IMR-90 (cell line): Measurements from ENCODE around the gene SAMM50. TPM values are rescaled to one million over a fixed set of nuclear protein-coding genes. Genes with fewer than 3 reads are reported as not detected.

Experiments
- ATAC-seq: fragments of 200-7000 bp; cut with Tn5 transposase; 2 replicates; pipeline ENCODE4 v1.9.1; 2020; ENCODE audit warnings: low read depth, mild to moderate bottlenecking, moderate library complexity
- BruUV-seq: library from RNA; stranded (reverse); fragments of 400-500 nt; replicated peaks from 2 replicates; lab custom pipeline; 2021; lab: Mats Ljungman, UMichigan
- CTCF ChIA-PET: fragments of 300-600 bp; formaldehyde crosslinking; extraction: SDS; loops from one replicate; lab custom pipeline; 2021; ENCODE audit warnings: antibody characterized with exemption; lab: Yijun Ruan, JAX
- POLR2A ChIA-PET: fragments of 300-600 bp; sonication (Branson Sonifier 250); formaldehyde crosslinking; loops from one replicate; lab custom pipeline; 2022; ENCODE audit warnings: antibody characterized with exemption; ENCODE audit not compliant: unreplicated experiment; lab: Charles Lee
- DNase-seq: peaks from one replicate; pipeline ENCODE4 v3.0.0; 2013
- H2AFZ ChIP-seq: replicated peaks from 2 replicates; pipeline ENCODE3; 2013; ENCODE audit warnings: low read length, mild to moderate bottlenecking; ENCODE audit not compliant: poor library complexity
- H2AK5ac ChIP-seq: 2 replicates; pipeline ENCODE4 v1.6.1; 2013; ENCODE audit warnings: low read depth, low read length, inconsistent platforms
- H2AK9ac ChIP-seq: replicated peaks from 2 replicates; pipeline ENCODE3; 2013; ENCODE audit warnings: mild to moderate bottlenecking, low read depth, low read length, moderate library complexity; ENCODE audit not compliant: poor library complexity
- H2BK120ac ChIP-seq: 2 replicates; pipeline ENCODE4 v1.6.1; 2013; ENCODE audit warnings: low read depth, low read length, inconsistent platforms
- H2BK15ac ChIP-seq: 3 replicates; pipeline ENCODE4 v1.6.1; 2013; ENCODE audit warnings: low read depth, low read length, inconsistent platforms
- H2BK20ac ChIP-seq: 2 replicates; pipeline ENCODE4 v1.6.1; 2013; ENCODE audit warnings: low read depth, mild to moderate bottlenecking, inconsistent platforms, low read length, moderate library complexity
- H2BK5ac ChIP-seq: 2 replicates; pipeline ENCODE4 v1.6.1; 2013; ENCODE audit warnings: mild to moderate bottlenecking, low read depth, low read length, inconsistent platforms; ENCODE audit not compliant: poor library complexity, severe bottlenecking
- H3K14ac ChIP-seq: replicated peaks from 2 replicates; pipeline ENCODE4 v1.6.1; 2013; ENCODE audit warnings: low read depth, low read length, inconsistent platforms
- H3K18ac ChIP-seq: 2 replicates; pipeline ENCODE4 v1.6.1; 2013; ENCODE audit warnings: low read depth, low read length, control low read depth
- H3K23ac ChIP-seq: 2 replicates; pipeline ENCODE4 v1.6.1; 2013; ENCODE audit warnings: low read depth, low read length, inconsistent platforms
- H3K27ac ChIP-seq: 2 replicates; pipeline ENCODE4 v1.5.1; 2013; ENCODE audit warnings: mild to moderate bottlenecking, control low read depth, low read length; ENCODE audit not compliant: insufficient read depth
- H3K27me3 ChIP-seq: 2 replicates; pipeline ENCODE4 v1.6.1; 2013; ENCODE audit warnings: low read length; ENCODE audit not compliant: control insufficient read depth, insufficient read depth
- H3K36me3 ChIP-seq: 2 replicates; pipeline ENCODE4 v1.6.1; 2013; ENCODE audit warnings: low read length, mixed read lengths; ENCODE audit not compliant: control insufficient read depth, insufficient read depth
- H3K4ac ChIP-seq: 2 replicates; pipeline ENCODE4 v1.6.1; 2013; ENCODE audit warnings: low read depth, low read length, inconsistent platforms
- H3K4me1 ChIP-seq: 2 replicates; pipeline ENCODE4 v1.6.1; 2013; ENCODE audit warnings: low read length, mixed read lengths; ENCODE audit not compliant: control insufficient read depth, insufficient read depth
- H3K4me2 ChIP-seq: 2 replicates; pipeline ENCODE4 v1.6.1; 2013; ENCODE audit warnings: low read depth, mild to moderate bottlenecking, control low read depth, low read length, moderate library complexity
- H3K4me3 ChIP-seq: 2 replicates; pipeline ENCODE4 v1.5.1; 2013; ENCODE audit warnings: low read depth, mild to moderate bottlenecking, control low read depth, low read length, moderate library complexity; ENCODE audit not compliant: insufficient read depth
- H3K56ac ChIP-seq: 2 replicates; pipeline ENCODE4 v1.6.1; 2013; ENCODE audit warnings: low read length, inconsistent platforms; ENCODE audit not compliant: insufficient read depth; ENCODE audit errors: extremely low read depth
- H3K79me1 ChIP-seq, 2 experiments: 2 replicates each; pipeline ENCODE4 v1.6.1; 2013; ENCODE audit warnings: low read length in 2 of 2, inconsistent platforms in 1 of 2, low read depth in 1 of 2
- H3K9ac ChIP-seq: 2 replicates; pipeline ENCODE4 v1.6.1; 2013; ENCODE audit warnings: low read depth, low read length, control low read depth
- H3K9me1 ChIP-seq: 2 replicates; pipeline ENCODE4 v1.6.1; 2013; ENCODE audit warnings: low read length, inconsistent platforms; ENCODE audit not compliant: insufficient read depth
- H3K9me3 ChIP-seq: 2 replicates; pipeline ENCODE4 v1.6.1; 2013; ENCODE audit warnings: low read length; ENCODE audit not compliant: control insufficient read depth, insufficient read depth
- H4K20me1 ChIP-seq: 2 replicates; pipeline ENCODE4 v1.6.1; 2013; ENCODE audit warnings: low read length, inconsistent platforms; ENCODE audit not compliant: insufficient read depth
- H4K5ac ChIP-seq: 2 replicates; pipeline ENCODE4 v1.6.1; 2013; ENCODE audit warnings: mild to moderate bottlenecking, low read depth, low read length, control low read depth
- H4K8ac ChIP-seq, 2 experiments: 2 replicates each; pipeline ENCODE4 v1.6.1; 2013; ENCODE audit warnings: low read depth in 2 of 2, low read length in 2 of 2, control low read depth in 1 of 2, inconsistent platforms in 1 of 2
- H4K91ac ChIP-seq: 2 replicates; pipeline ENCODE4 v1.6.1; 2013; ENCODE audit warnings: low read depth, low read length, inconsistent platforms; ENCODE audit not compliant: insufficient read depth
- CHD1 ChIP-seq: IDR thresholded peaks from 2 replicates; pipeline ENCODE4 v1.6.1; 2012; ENCODE audit warnings: low read depth, low read length, improper control_type of control experiment
- FOS ChIP-seq: fragments of 150-350 bp; IDR thresholded peaks from 2 replicates; pipeline ENCODE4 v1.6.1; 2016; ENCODE audit warnings: low read depth, low read length
- MAZ ChIP-seq: IDR thresholded peaks from 2 replicates; pipeline ENCODE4 v1.6.1; 2012; ENCODE audit warnings: low read depth, mild to moderate bottlenecking, low read length, improper control_type of control experiment, moderate library complexity, borderline replicate concordance
- POLR2A ChIP-seq: IDR thresholded peaks from 2 replicates; pipeline ENCODE4 v1.6.1; 2012; ENCODE audit warnings: mild to moderate bottlenecking, low read depth, low read length
- RCOR1 ChIP-seq: IDR thresholded peaks from 2 replicates; pipeline ENCODE4 v1.6.1; 2012; ENCODE audit warnings: mild to moderate bottlenecking, low read length, improper control_type of control experiment; ENCODE audit not compliant: insufficient replicate concordance
- SMC3 ChIP-seq: fragments of 150-350 bp; IDR thresholded peaks from 2 replicates; pipeline ENCODE4 v1.6.1; 2016; ENCODE audit warnings: low read depth, mild to moderate bottlenecking, antibody characterized with exemption, low read length, moderate library complexity
- USF2 ChIP-seq: fragments of 150-350 bp; IDR thresholded peaks from 2 replicates; pipeline ENCODE4 v1.6.1; 2017; ENCODE audit warnings: mild to moderate bottlenecking, antibody characterized with exemption, low read length, low read depth
- WGBS, 2 experiments: methylation state at CpG; one replicate each; pipeline versions ENCODE4 v1.1.5 to v1.1.7; 2013; ENCODE audit warnings: missing lambda C conversion rate in 2 of 2; ENCODE audit not compliant: insufficient read length in 1 of 2; ENCODE audit errors: extremely low coverage in 2 of 2; 5-methylcytosine and 5-hydroxymethylcytosine counted together
- dilution Hi-C: fragments of 300-500 bp; cut with HindIII; formaldehyde crosslinking; loops from one replicate; pipeline ENCODE4 v1.14.3; 2018; ENCODE audit warnings: low sequenced_read_pairs; ENCODE audit not compliant: unreplicated experiment
- in situ Hi-C: fragments of 300-500 bp; cut with MboI; formaldehyde crosslinking; loops from 3 replicates; pipeline ENCODE4 v1.14.3; 2019; ENCODE audit warnings: low sequenced_read_pairs, inconsistent platforms, mixed read lengths
- intact Hi-C: fragments of 100-400 bp; cut with micrococcal nuclease; formaldehyde crosslinking; loops from 2 replicates; pipeline ENCODE4 v1.10.0; 2022
- polyA plus RNA-seq, 3 experiments: library from polyadenylated mRNA; depleted of rRNA; stranded (reverse); fragments of >200 nt; gene quantifications; 2 replicates each; pipeline ENCODE4 v1.2.3, GENCODE V29; 2012; ENCODE audit warnings: low replicate concordance in 1 of 3
- total RNA-seq: library from RNA; depleted of rRNA; stranded (reverse); fragments of >200 nt; gene quantifications from 2 replicates; pipeline ENCODE4 v1.2.3, GENCODE V29; 2012
- TF ChIP-seq, protein P1 (sequence below): fragments of 150-350 bp; IDR thresholded peaks from 2 replicates; pipeline ENCODE4 v1.6.1; 2016; ENCODE audit warnings: low read depth, mild to moderate bottlenecking, low read length, moderate library complexity, borderline replicate concordance

SAMM50 gene
- total and polyA plus RNA-seq, 2 of the 4 experiments (the other 2 are of a cell fraction), result 40.6 to 43.7 TPM

- dilution Hi-C loops (no loop called here), intact Hi-C loops (no loop called here), in situ Hi-C loops (no loop called here)
- ChIA-PET CTCF (no interaction called here), POLR2A (no interaction called here)
- Histone ChIP-seq H3K14ac (no peak overlapping the region; the same call in 1 of the 2 replicates), H3K9me3 (no peaks in the 10 kb centered on the region), H3K36me3 (no peaks in the 10 kb centered on the region), H4K20me1 (no peaks in the 10 kb centered on the region), H2AK9ac (peak overlapping the region; percentile 89), H3K27ac (peak overlapping the region; percentile 13; the same call in 1 of the 2 replicates), H3K9me1 (peaks cover 13% of the 10 kb centered on the region), H2BK5ac (no peak overlapping the region), H3K23ac (no peak overlapping the region), H3K79me1 (peaks cover 24 to 73% of the 10 kb centered on the region in 2 experiments), H4K5ac (no peak overlapping the region; the same call in 1 of the 2 replicates), H2BK15ac (no peak overlapping the region), H3K9ac (no peak overlapping the region), H3K4me3 (no peak overlapping the region), H4K8ac (peak overlapping the region; percentile 16 to 72; a peak in 3 of 4 replicates), H2AK5ac (no peak overlapping the region; the same call in 1 of the 2 replicates), H3K4me2 (no peak overlapping the region; the same call in 1 of the 2 replicates), H3K18ac (no peak overlapping the region), H3K4me1 (peaks cover 11% of the 10 kb centered on the region), H3K4ac (peak overlapping the region; percentile 72), H3K56ac (no peak overlapping the region), H2AFZ (peak overlapping the region; percentile 73), H2BK20ac (no peak overlapping the region), H2BK120ac (peak overlapping the region; percentile 33; the same call in 1 of the 2 replicates), H3K27me3 (no peaks in the 10 kb centered on the region), H4K91ac (peak overlapping the region; percentile 33)
- ATAC-seq (peak; percentile 33; the same call in 1 of the 2 replicates), DNase-seq (peak; percentile 63)
- 79% methylated on average over 3 of the region's 28 CpGs; no CpG with 5 or more reads in 1 of the 2 experiments for WGBS, 2 experiments
- TF ChIP-seq, protein P1, sequence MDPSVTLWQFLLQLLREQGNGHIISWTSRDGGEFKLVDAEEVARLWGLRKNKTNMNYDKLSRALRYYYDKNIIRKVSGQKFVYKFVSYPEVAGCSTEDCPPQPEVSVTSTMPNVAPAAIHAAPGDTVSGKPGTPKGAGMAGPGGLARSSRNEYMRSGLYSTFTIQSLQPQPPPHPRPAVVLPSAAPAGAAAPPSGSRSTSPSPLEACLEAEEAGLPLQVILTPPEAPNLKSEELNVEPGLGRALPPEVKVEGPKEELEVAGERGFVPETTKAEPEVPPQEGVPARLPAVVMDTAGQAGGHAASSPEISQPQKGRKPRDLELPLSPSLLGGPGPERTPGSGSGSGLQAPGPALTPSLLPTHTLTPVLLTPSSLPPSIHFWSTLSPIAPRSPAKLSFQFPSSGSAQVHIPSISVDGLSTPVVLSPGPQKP, result no peak
- TF ChIP-seq FOS, result no peak
- TF ChIP-seq POLR2A, result peak; percentile 36; the same call in 1 of the 2 replicates
- no peak for TF ChIP-seq CHD1
- TF ChIP-seq SMC3, result no peak
- TF ChIP-seq USF2, result peak; percentile 69
- TF ChIP-seq RCOR1, result no peak
- no peak for TF ChIP-seq MAZ
- no TSS peak for BruUV-seq
These were observed 71.6 kb downstream of the SAMM50 start for GRCh38 chr22:44026630-44027511.
